WERI-Rb-1 (cell line): ENCODE measurements around the gene ITGB5.
"Not testable (repeated sequence)": the region's sequence is repeated elsewhere in the genome, so short reads cannot be mapped to it uniquely, and the experiment has no call there.

ENCODE experiments used
- DNase-seq: peaks from one replicate; pipeline ENCODE4 v3.0.0-alpha.2; 2020
- H3K27ac ChIP-seq: fragments of 250-450 bp; sonication (Bioruptor Pico); 2 replicates; pipeline ENCODE4 v1.5.1; 2020; ENCODE audit warnings: mild to moderate bottlenecking, moderate library complexity
- H3K27me3 ChIP-seq: fragments of 250-450 bp; sonication (Bioruptor Pico); 2 replicates; pipeline ENCODE4 v1.5.1; 2021; ENCODE audit warnings: mild to moderate bottlenecking, low read depth, moderate library complexity; ENCODE audit not compliant: insufficient read depth, severe bottlenecking
- H3K36me3 ChIP-seq: fragments of 250-450 bp; sonication (Bioruptor Pico); 2 replicates; pipeline ENCODE4 v1.5.1; 2020; ENCODE audit warnings: mild to moderate bottlenecking, moderate library complexity
- H3K4me3 ChIP-seq: 2 replicates; pipeline ENCODE4 v1.5.1; 2011; ENCODE audit warnings: low read depth, mild to moderate bottlenecking, control low read depth, low read length
- H3K9me3 ChIP-seq: fragments of 250-450 bp; sonication (Bioruptor Pico); 2 replicates; pipeline ENCODE4 v1.5.1; 2021; ENCODE audit warnings: mild to moderate bottlenecking, moderate library complexity; ENCODE audit not compliant: severe bottlenecking
- CTCF ChIP-seq: IDR thresholded peaks from 2 replicates; pipeline ENCODE4 v1.5.1; 2011; ENCODE audit warnings: low read depth, mild to moderate bottlenecking, control low read depth, inconsistent platforms, low read length

ITGB5 gene

GRCh38 chr3:124787476-124788195 lies 99.5 kb downstream of the ITGB5 start:
- H3K4me3 ChIP-seq = no peak overlapping the region
- no peaks in the 10 kb centered on the region for H3K36me3 ChIP-seq
- DNase-seq = no peak
- no peaks in the 10 kb centered on the region for H3K9me3 ChIP-seq
- no peak overlapping the region for H3K27ac ChIP-seq
- H3K27me3 ChIP-seq = no peaks in the 10 kb centered on the region
- no peak for TF ChIP-seq CTCF

- H3K9me3 ChIP-seq = no peaks in the 10 kb centered on the region
- no peak for TF ChIP-seq CTCF
- no peaks in the 10 kb centered on the region for H3K36me3 ChIP-seq
- H3K4me3 ChIP-seq = no peak overlapping the region
- H3K27me3 ChIP-seq = no peaks in the 10 kb centered on the region
- no peak overlapping the region for H3K27ac ChIP-seq
- no peak for DNase-seq
Measured at GRCh38 chr3:124786511-124787241, 100.5 kb downstream of the ITGB5 start.

- Histone ChIP-seq H3K4me3 (no peak overlapping the region), H3K36me3 (no peaks in the 10 kb centered on the region), H3K27ac (no peak overlapping the region), H3K9me3 (no peaks in the 10 kb centered on the region), H3K27me3 (no peaks in the 10 kb centered on the region)
- no peak for TF ChIP-seq CTCF
- DNase-seq = no peak
Measured at GRCh38 chr3:124785973-124786372, 101.2 kb downstream of the ITGB5 start.

- no peaks in the 10 kb centered on the region for H3K36me3 ChIP-seq
- no peak overlapping the region for H3K27ac ChIP-seq
- no peak for DNase-seq
- no peak overlapping the region for H3K4me3 ChIP-seq
- H3K9me3 ChIP-seq = no peaks in the 10 kb centered on the region
- no peak for TF ChIP-seq CTCF
- no peaks in the 10 kb centered on the region for H3K27me3 ChIP-seq
Measured at GRCh38 chr3:124784686-124785382, 102.3 kb downstream of the ITGB5 start.

- H3K36me3 ChIP-seq = no peaks in the 10 kb centered on the region
- no peaks in the 10 kb centered on the region for H3K9me3 ChIP-seq
- DNase-seq = no peak
- TF ChIP-seq CTCF = no peak
- H3K4me3 ChIP-seq = no peak overlapping the region
- no peaks in the 10 kb centered on the region for H3K27me3 ChIP-seq
- no peak overlapping the region for H3K27ac ChIP-seq
Measured at GRCh38 chr3:124783696-124784095, 103.5 kb downstream of the ITGB5 start.

GRCh38 chr3:124782377-124782712 lies 104.8 kb downstream of the ITGB5 start:
- DNase-seq = not testable (repeated sequence)

More at GRCh38 chr3:124782377-124782712, 104.8 kb downstream of the ITGB5 start:
- H3K27ac ChIP-seq, H3K4me3 ChIP-seq, H3K36me3 ChIP-seq, H3K9me3 ChIP-seq, H3K27me3 ChIP-seq: not testable (repeated sequence)
